Measurements from ENCODE around the gene COL18A1. TPM values are rescaled to one million over a fixed set of nuclear protein-coding genes. Genes with fewer than 3 reads are reported as not detected.

Gene COL18A1
- total and polyA plus RNA-seq, 2 of the 8 experiments (the other 6 are each of a cell fraction or from before 2014, with no cell fraction given): 145 to 201 TPM

DNA sequence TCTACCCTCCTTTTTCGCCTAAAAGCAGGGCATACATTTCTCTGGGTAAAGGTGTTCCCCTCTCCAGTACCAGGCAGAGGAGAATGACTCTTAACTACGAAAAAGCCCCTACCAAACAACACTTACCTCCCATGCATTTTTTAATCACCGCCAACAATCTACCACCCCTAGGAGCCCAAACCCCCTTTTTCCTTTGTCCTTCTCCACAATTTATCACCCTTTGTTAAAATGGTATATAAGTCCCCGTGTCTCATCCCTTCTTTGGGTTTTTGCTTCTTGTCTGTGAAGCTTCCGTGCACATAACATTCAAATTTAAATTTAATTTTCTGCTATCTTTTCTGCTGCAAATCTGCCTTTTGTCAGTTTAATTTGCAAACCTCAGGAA, 27.6 kb upstream of the COL18A1 start:
- Histone ChIP-seq H3K27ac (ENCODE audit: low read depth, low read length) (no peak overlapping the region), H4K5ac (ENCODE audit: insufficient read length, low read depth, low read length) (no peak overlapping the region), H3K27me3 (replicated peaks in 1 of 4; ENCODE audit: control insufficient read depth in 3 of 4, extremely low read depth in 1 of 4, insufficient read depth in 3 of 4, low read length in 3 of 4) (no peaks in the 10 kb centered on the region; a peak in 1 of 7 replicates), H2BK5ac (ENCODE audit: low read depth, low read length) (peak overlapping the region; percentile 12; the same call in 1 of the 2 replicates), H2BK120ac (replicated peaks; ENCODE audit: low read depth, low read length) (no peak overlapping the region), H3K36me3 (ENCODE audit: control insufficient read depth in 2 of 4, insufficient read depth in 4 of 4, low read length in 3 of 4) (no peaks in the 10 kb centered on the region), H3K56ac (replicated peaks; ENCODE audit: insufficient read length, low read depth, low read length) (no peak overlapping the region), H2AFZ (ENCODE audit: low read length) (no peak overlapping the region), H4K20me1 (replicated peaks in 1 of 2; ENCODE audit: control insufficient read depth in 1 of 2, insufficient read depth in 2 of 2, low read length in 2 of 2) (no peaks in the 10 kb centered on the region), H3K4me3 (ENCODE audit: extremely low read depth in 1 of 4, insufficient read depth in 2 of 4, low read depth in 3 of 4, low read length in 4 of 4) (0 out of 8 replicates have a peak overlapping the region, but pooled peaks of 1 of the 4 experiments have one; percentile 7), H4K8ac (ENCODE audit: extremely low read depth, insufficient read depth, low read length) (no peak overlapping the region), H4K91ac (replicated peaks; ENCODE audit: insufficient read length, low read length) (no peak overlapping the region), H3K23ac (ENCODE audit: insufficient read length) (no peak overlapping the region), H3K4me1 (replicated peaks in 1 of 4; ENCODE audit: control insufficient read depth in 3 of 4, insufficient read depth in 4 of 4, low read length in 3 of 4) (peaks cover 3 to 10% (median 7%) of the 10 kb centered on the region in 4 experiments), H2AK5ac (ENCODE audit: low read depth, low read length) (0 out of 2 replicates have a peak overlapping the region, but pooled peaks have one; percentile 24), H2BK15ac (ENCODE audit: low read length) (no peak overlapping the region), H3K79me1 (ENCODE audit: low read depth, low read length) (no peaks in the 10 kb centered on the region), H2BK20ac (ENCODE audit: low read length) (0 out of 2 replicates have a peak overlapping the region, but pooled peaks have one; percentile 61), H2BK12ac (ENCODE audit: low read depth, low read length) (peak overlapping the region; percentile 5; the same call in 1 of the 2 replicates), H3K23me2 (ENCODE audit: low read depth, low read length) (no peaks in the 10 kb centered on the region), H3K18ac (ENCODE audit: extremely low read depth, low read length) (peak overlapping the region; percentile 78; the same call in 1 of the 2 replicates), H3K9me3 (ENCODE audit: insufficient read depth in 2 of 2, low read depth in 1 of 2, low read length in 1 of 2) (peaks cover 14 to 19% of the 10 kb centered on the region in 2 experiments), H3K14ac (ENCODE audit: insufficient read length) (no peak overlapping the region), H3K4me2 (ENCODE audit: insufficient read depth in 1 of 2, low read depth in 2 of 2, low read length in 2 of 2) (0 out of 4 replicates have a peak overlapping the region, but pooled peaks of 1 of the 2 experiments have one; percentile 1), H3K4ac (replicated peaks; ENCODE audit: insufficient read length, low read depth, low read length) (no peak overlapping the region), H3K9ac (replicated peaks in 1 of 4; ENCODE audit: extremely low read depth in 1 of 4, low read depth in 3 of 4, low read length in 3 of 4) (no peak overlapping the region), H3K79me2 (ENCODE audit: control insufficient read depth in 1 of 2, insufficient read depth in 2 of 2, low read length in 2 of 2) (no peaks in the 10 kb centered on the region)
- no peak for DNase-seq (ENCODE audit: low read depth in 1 of 2, low spot score in 2 of 2)
- TF ChIP-seq GABPA (IDR thresholded peaks at IDR 0.05; ENCODE audit: borderline replicate concordance, insufficient read depth, low read length) (no peak), FOSL1 (IDR thresholded peaks at IDR 0.05; ENCODE audit: insufficient read depth, low read depth, low read length) (no peak), SP4 (IDR thresholded peaks at IDR 0.05; ENCODE audit: low read length) (no peak), EGR1 (IDR thresholded peaks at IDR 0.05; ENCODE audit: borderline replicate concordance, low read depth, low read length) (no peak), SRF (IDR thresholded peaks at IDR 0.05; ENCODE audit: low read depth, low read length) (no peak), SP1 (IDR thresholded peaks at IDR 0.05; ENCODE audit: low read depth, low read length) (no peak), EP300 (IDR thresholded peaks at IDR 0.05; ENCODE audit: borderline replicate concordance in 1 of 2, low read depth in 2 of 2, low read length in 2 of 2) (no peak), SAP30 (IDR thresholded peaks at IDR 0.05; ENCODE audit: insufficient read depth, insufficient replicate concordance, low read length) (no peak), CTBP2 (IDR thresholded peaks at IDR 0.05; ENCODE audit: borderline replicate concordance, insufficient read depth, insufficient read length, low read length) (no peak)
- WGBS, 2 experiments (ENCODE audit: extremely low coverage in 1 of 2, insufficient coverage in 1 of 2, insufficient read length in 1 of 2, insufficient replicate concordance in 2 of 2, low coverage in 1 of 2, low lambda C conversion rate in 2 of 2, missing lambda C conversion rate in 1 of 2): 72% methylated on average over 5 of the region's 5 CpGs; no CpG with 5 or more reads in 1 of the 2 experiments
- ChIA-PET CTCF (ENCODE audit: partially characterized antibody) (interaction anchor here (1.2 to 1.5 kb wide), 3 partner anchors 9 to 21 kb away, joined by 3 to 7 read pairs (median 4); no protein-coding TSS in a partner anchor), POLR2A (ENCODE audit: partially characterized antibody) (no interaction called here)
- no peak for FAIRE-seq

Data from H1 (cell line).